GM12872 (cell line): Measurements from ENCODE around the gene ADAMTS12.

Experiments used
- TF ChIP-seq, protein P1 (sequence below): IDR thresholded peaks from 3 replicates; pipeline ENCODE4 v1.5.1; 2011; ENCODE audit warnings: low read depth, mild to moderate bottlenecking, low read length, moderate library complexity; ENCODE audit not compliant: insufficient read depth

The ADAMTS12 gene

DNA sequence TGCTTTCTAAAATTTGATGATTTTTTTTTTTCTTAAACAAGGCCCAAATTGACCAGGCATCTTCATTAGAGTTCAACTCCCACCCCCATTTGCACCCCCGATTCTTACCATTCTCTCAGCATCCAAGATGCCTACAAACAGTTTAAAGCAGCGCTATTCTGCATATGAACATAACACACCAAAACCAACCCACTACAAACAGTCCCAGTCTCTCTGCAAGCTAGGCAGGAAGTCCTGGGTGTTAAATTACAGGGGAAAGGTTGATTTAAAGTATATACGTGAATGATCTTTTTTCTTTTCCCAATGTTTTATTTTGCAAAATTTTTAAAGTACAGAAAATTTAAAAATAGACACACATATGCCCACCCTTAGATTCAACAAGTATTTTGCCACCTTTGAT is 127.0 kb downstream of the ADAMTS12 start:
- TF ChIP-seq, protein P1, sequence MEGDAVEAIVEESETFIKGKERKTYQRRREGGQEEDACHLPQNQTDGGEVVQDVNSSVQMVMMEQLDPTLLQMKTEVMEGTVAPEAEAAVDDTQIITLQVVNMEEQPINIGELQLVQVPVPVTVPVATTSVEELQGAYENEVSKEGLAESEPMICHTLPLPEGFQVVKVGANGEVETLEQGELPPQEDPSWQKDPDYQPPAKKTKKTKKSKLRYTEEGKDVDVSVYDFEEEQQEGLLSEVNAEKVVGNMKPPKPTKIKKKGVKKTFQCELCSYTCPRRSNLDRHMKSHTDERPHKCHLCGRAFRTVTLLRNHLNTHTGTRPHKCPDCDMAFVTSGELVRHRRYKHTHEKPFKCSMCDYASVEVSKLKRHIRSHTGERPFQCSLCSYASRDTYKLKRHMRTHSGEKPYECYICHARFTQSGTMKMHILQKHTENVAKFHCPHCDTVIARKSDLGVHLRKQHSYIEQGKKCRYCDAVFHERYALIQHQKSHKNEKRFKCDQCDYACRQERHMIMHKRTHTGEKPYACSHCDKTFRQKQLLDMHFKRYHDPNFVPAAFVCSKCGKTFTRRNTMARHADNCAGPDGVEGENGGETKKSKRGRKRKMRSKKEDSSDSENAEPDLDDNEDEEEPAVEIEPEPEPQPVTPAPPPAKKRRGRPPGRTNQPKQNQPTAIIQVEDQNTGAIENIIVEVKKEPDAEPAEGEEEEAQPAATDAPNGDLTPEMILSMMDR = no peak

DNA sequence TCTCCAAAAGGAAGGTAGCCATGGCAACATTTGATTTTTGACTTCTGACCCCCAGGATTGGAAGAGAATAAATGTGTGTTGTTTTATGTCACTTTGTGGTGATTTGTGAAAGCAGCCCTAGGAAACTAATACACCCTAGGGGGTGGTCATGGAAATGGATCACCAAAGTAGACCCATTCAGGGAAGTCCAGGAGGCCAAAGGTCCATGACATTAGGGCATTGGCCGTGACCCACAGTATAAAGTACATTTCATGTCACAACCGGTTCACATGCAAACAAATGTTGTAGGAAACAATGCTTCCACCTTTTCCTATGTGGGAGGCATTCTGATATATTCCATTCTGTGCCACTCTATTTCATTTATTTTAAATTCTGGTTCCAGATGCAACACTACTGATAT is 128.4 kb downstream of the ADAMTS12 start:
- TF ChIP-seq, protein P1 = no peak

DNA sequence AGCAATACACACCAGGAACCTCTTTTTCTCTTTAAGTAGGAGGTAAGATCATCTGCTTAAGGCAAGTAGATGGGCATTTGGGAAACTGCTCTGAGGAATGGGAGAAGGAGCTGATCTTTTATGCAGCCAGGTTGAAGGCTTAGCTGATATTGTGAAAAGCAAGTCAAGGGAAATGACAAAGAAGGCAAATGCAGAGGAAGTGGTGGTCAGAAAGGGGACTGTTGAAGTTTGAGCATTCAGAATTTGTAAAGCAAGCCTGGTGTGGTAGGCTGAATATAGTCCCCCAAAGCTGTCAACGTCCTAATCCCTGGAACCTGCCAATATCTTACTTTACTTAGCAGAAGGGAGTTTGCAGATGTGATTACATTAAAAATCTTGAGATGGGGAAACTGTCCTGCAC is 128.9 kb downstream of the ADAMTS12 start:
- TF ChIP-seq, protein P1 = no peak

DNA sequence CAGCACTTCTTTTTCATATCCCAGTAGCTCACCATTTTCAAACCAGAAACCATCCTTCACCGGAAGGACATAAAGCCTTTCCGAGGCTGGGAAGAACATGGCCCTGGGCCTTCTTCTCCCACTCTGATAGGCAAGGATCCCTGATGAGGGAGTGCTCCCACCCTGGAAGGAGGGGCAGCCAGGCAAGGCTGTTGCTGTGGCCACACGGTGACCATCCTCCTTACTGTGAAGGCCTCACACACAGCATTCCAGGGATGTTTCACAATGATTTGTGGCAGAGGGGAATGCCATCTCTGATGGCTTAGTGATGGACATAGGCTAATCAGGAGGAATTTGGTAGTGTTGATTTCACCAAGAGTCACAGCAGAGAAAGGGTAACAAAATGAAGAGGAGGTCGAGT is 130.7 kb downstream of the ADAMTS12 start:
- TF ChIP-seq, protein P1 = no peak

DNA sequence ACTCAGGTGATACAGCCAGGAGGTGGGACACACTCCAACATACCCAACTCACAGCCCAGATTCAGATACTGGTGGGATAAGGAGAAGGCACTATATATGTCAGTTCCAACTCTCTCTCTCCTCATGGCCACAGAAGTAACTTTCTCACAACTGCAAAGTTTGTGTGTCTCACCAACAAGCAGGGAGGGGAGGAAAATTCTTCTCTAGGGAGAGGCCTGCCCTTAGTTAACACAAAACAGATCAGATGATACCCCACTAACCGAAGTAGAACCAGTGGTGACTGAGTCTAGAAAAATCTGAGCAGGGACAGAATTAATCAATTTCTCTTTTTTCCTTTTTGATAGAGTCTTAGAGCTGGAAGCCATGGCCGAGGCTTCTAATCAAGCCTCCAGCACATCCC is 133.1 kb downstream of the ADAMTS12 start:
- TF ChIP-seq, protein P1 = no peak

DNA sequence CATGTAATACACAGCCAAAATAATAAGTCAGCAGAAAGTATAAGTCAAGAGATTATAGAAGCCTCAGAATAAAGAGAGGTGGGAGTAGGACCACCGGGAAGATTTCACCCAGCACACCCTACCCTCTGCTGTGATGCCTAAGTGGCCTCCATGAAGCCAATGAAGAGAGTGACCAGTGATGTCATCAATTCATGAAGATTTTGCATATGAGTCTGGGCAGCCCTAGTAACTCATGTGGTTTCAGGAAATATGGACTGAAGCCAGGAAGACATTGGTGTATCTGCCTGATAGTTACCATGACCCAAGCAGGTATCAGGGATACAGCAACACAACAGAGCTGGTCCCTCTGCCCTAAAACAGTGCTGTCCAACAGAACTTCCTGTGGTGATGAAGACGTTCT is 135.3 kb downstream of the ADAMTS12 start:
- TF ChIP-seq, protein P1 = no peak

DNA sequence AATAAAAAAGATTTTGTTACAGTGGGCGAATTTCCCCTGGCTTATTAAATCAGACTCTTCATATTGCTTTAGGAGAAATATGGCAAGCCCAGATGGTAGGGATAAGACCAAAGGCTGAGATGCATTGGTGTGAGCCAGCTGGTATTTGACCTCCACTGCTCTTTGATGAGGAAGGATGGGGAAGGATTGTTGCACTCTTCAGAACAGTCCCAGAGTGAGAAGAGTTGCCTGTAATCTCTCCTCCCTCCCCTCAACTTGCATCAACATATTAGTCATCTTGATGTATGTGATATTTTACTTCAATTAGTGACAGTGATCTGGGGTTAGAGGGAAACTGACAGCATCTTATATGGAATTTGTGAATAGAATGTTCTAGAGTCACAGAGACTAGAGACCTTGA is 136.6 kb downstream of the ADAMTS12 start:
- TF ChIP-seq, protein P1 = no peak

DNA sequence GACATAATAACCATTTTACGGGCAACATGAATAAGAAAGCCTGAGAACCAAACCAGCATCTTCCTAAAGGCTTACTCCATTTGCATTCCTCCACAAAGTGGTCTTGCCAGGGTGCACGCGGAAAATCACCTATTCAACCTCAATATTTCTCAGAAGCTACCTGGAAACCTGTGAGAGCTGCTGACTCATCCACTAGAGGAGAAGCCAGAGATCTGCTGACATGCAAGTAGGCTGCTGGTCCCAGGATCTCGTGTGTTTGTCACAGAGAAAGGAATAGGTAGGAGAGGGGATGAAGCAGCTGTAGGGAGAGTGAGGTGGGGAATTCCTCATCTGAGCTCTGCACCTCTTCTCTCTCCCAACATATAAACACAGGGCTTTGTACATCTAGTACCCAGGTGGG is 138.1 kb downstream of the ADAMTS12 start:
- TF ChIP-seq, protein P1 = no peak
